ENCODE measurements around the gene CFAP54.

CFAP54 gene

GRCh38 chr12:96751626-96752025 is 262.2 kb downstream of the CFAP54 start:
- no peak for TF ChIP-seq CTCF (IDR thresholded peaks at IDR 0.05; ENCODE audit: low read depth, low read length, missing control alignments)
- DNase-seq (ENCODE audit: extremely low read depth, low read depth) = no peak
- no peak overlapping the region for H3K4me3 ChIP-seq (replicated peaks; ENCODE audit: low read depth, low read length)

- DNase-seq (ENCODE audit: extremely low read depth, low read depth) = no peak
- no peak for TF ChIP-seq CTCF (IDR thresholded peaks at IDR 0.05; ENCODE audit: low read depth, low read length, missing control alignments)
- H3K4me3 ChIP-seq (replicated peaks; ENCODE audit: low read depth, low read length) = no peak overlapping the region
Observed at GRCh38 chr12:96752211-96752610, 262.8 kb downstream of the CFAP54 start.

GRCh38 chr12:96766232-96766631 is 276.9 kb downstream of the CFAP54 start:
- TF ChIP-seq CTCF (IDR thresholded peaks at IDR 0.05; ENCODE audit: low read depth, low read length, missing control alignments) = peak; percentile 27
- DNase-seq (ENCODE audit: extremely low read depth, low read depth) = no peak
- no peak overlapping the region for H3K4me3 ChIP-seq (replicated peaks; ENCODE audit: low read depth, low read length)

GRCh38 chr12:96769400-96769799 is 280.0 kb downstream of the CFAP54 start:
- H3K4me3 ChIP-seq (replicated peaks; ENCODE audit: low read depth, low read length) = no peak overlapping the region
- no peak for TF ChIP-seq CTCF (IDR thresholded peaks at IDR 0.05; ENCODE audit: low read depth, low read length, missing control alignments)
- DNase-seq (ENCODE audit: extremely low read depth, low read depth) = no peak

- no peak for DNase-seq (ENCODE audit: extremely low read depth, low read depth)
- H3K4me3 ChIP-seq (replicated peaks; ENCODE audit: low read depth, low read length) = no peak overlapping the region
- TF ChIP-seq CTCF (IDR thresholded peaks at IDR 0.05; ENCODE audit: low read depth, low read length, missing control alignments) = no peak
Observed at GRCh38 chr12:96770219-96771102, 281.1 kb downstream of the CFAP54 start.

- no peak overlapping the region for H3K4me3 ChIP-seq (replicated peaks; ENCODE audit: low read depth, low read length)
- TF ChIP-seq CTCF (IDR thresholded peaks at IDR 0.05; ENCODE audit: low read depth, low read length, missing control alignments) = no peak
- no peak for DNase-seq (ENCODE audit: extremely low read depth, low read depth)
Observed at GRCh38 chr12:96773031-96773430, 283.7 kb downstream of the CFAP54 start.

All from HFF-Myc (cell line).